Astrocyte of the spinal cord (primary cell): ENCODE data around the gene FATE1.

Source experiments
- DNase-seq: peaks from one replicate; pipeline ENCODE4 v3.0.0; 2011; ENCODE audit warnings: low read depth, low spot score
- H3K4me3 ChIP-seq: 2 replicates; pipeline ENCODE4 v1.5.1; 2011; ENCODE audit warnings: low read depth, mild to moderate bottlenecking, low read length, moderate library complexity
- CTCF ChIP-seq: IDR thresholded peaks from 2 replicates; pipeline ENCODE4 v1.5.1; 2012; ENCODE audit warnings: low read depth, mild to moderate bottlenecking, low read length, inconsistent platforms
- in situ Hi-C: cut with HindIII; loops from 2 replicates; pipeline ENCODE4 v1.10.0; 2017; ENCODE audit warnings: low sequenced_read_pairs

FATE1 gene

GRCh38 chrX:151702026-151702714 lies 13.7 kb upstream of the FATE1 start:
- DNase-seq, result no peak
- in situ Hi-C loops, result no loop called here
- H3K4me3 ChIP-seq, result no peak overlapping the region
- TF ChIP-seq CTCF, result no peak

- H3K4me3 ChIP-seq, result no peak overlapping the region
- no peak for DNase-seq
- in situ Hi-C loops, result no loop called here
- TF ChIP-seq CTCF, result no peak
Measured at GRCh38 chrX:151702741-151703340, 13.0 kb upstream of the FATE1 start.

- DNase-seq, result no peak
- H3K4me3 ChIP-seq, result no peak overlapping the region
- in situ Hi-C loops, result no loop called here
- no peak for TF ChIP-seq CTCF
Measured at GRCh38 chrX:151703487-151703886, 12.3 kb upstream of the FATE1 start.

- TF ChIP-seq CTCF, result no peak
- no peak for DNase-seq
- no peak overlapping the region for H3K4me3 ChIP-seq
- in situ Hi-C loops, result no loop called here
Measured at GRCh38 chrX:151704041-151704663, 11.7 kb upstream of the FATE1 start.

GRCh38 chrX:151708821-151709220 lies 7.0 kb upstream of the FATE1 start:
- H3K4me3 ChIP-seq, result no peak overlapping the region
- no peak for DNase-seq
- TF ChIP-seq CTCF, result no peak
- in situ Hi-C loops, result no loop called here

GRCh38 chrX:151710457-151710856 lies 5.4 kb upstream of the FATE1 start:
- no peak for TF ChIP-seq CTCF
- in situ Hi-C loops, result no loop called here
- DNase-seq, result no peak

More at GRCh38 chrX:151710457-151710856, 5.4 kb upstream of the FATE1 start:
- H3K4me3 ChIP-seq, result no peak overlapping the region
